Measurements from ENCODE around the gene CYTIP.

GRCh38 chr2:157414050-157414449, 29.8 kb downstream of the CYTIP start:
- TF ChIP-seq, protein P1, sequence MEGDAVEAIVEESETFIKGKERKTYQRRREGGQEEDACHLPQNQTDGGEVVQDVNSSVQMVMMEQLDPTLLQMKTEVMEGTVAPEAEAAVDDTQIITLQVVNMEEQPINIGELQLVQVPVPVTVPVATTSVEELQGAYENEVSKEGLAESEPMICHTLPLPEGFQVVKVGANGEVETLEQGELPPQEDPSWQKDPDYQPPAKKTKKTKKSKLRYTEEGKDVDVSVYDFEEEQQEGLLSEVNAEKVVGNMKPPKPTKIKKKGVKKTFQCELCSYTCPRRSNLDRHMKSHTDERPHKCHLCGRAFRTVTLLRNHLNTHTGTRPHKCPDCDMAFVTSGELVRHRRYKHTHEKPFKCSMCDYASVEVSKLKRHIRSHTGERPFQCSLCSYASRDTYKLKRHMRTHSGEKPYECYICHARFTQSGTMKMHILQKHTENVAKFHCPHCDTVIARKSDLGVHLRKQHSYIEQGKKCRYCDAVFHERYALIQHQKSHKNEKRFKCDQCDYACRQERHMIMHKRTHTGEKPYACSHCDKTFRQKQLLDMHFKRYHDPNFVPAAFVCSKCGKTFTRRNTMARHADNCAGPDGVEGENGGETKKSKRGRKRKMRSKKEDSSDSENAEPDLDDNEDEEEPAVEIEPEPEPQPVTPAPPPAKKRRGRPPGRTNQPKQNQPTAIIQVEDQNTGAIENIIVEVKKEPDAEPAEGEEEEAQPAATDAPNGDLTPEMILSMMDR (IDR thresholded peaks at IDR 0.05; ENCODE audit: low read length) = no peak
- no peak for TF ChIP-seq EZH2 (IDR thresholded peaks at IDR 0.05; ENCODE audit: borderline replicate concordance, low read length)
